ENCODE results near the gene CACNG4. TPM values are rescaled to one million over a fixed set of nuclear protein-coding genes. Genes with fewer than 3 reads are reported as not detected.

Gene CACNG4
- polyA plus RNA-seq, 1 experiment, result 0.06 TPM

GRCh38 chr17:66920435-66920834, 44.1 kb upstream of the CACNG4 start:
- Histone ChIP-seq H3K27me3 (ENCODE audit: control insufficient read depth, insufficient read depth, low read length) (peaks cover 11% of the 10 kb centered on the region), H3K4me3 (ENCODE audit: low read depth, low read length) (no peak overlapping the region), H3K36me3 (ENCODE audit: control insufficient read depth, insufficient read depth, low read length) (no peaks in the 10 kb centered on the region)
- DNase-seq (ENCODE audit: low read depth), result no peak
- TF ChIP-seq CTCF (IDR thresholded peaks at IDR 0.05; ENCODE audit: insufficient read depth, low read depth, low read length), result no peak
- ChIA-PET POLR2A (no interaction called here), CTCF (interaction anchor here (0.6 to 1.6 kb wide), 3 partner anchors 29 to 368 kb away, joined by 3 read pairs; no protein-coding TSS in a partner anchor)

GRCh38 chr17:66920950-66921349, 43.6 kb upstream of the CACNG4 start:
- H3K4me3 ChIP-seq (ENCODE audit: low read depth, low read length), result no peak overlapping the region
- no peaks in the 10 kb centered on the region for H3K36me3 ChIP-seq (ENCODE audit: control insufficient read depth, insufficient read depth, low read length)
- ChIA-PET POLR2A (no interaction called here), CTCF (interaction anchor here (1.6 kb wide), 1 partner anchor 30 kb away, joined by 3 read pairs; no protein-coding TSS in a partner anchor)
- TF ChIP-seq CTCF (IDR thresholded peaks at IDR 0.05; ENCODE audit: insufficient read depth, low read depth, low read length), result no peak
- peaks cover 10% of the 10 kb centered on the region for H3K27me3 ChIP-seq (ENCODE audit: control insufficient read depth, insufficient read depth, low read length)
- no peak for DNase-seq (ENCODE audit: low read depth)

- no peak for DNase-seq (ENCODE audit: low read depth)
- no peaks in the 10 kb centered on the region for H3K36me3 ChIP-seq (ENCODE audit: control insufficient read depth, insufficient read depth, low read length)
- POLR2A ChIA-PET, result no interaction called here
- peaks cover 13% of the 10 kb centered on the region for H3K27me3 ChIP-seq (ENCODE audit: control insufficient read depth, insufficient read depth, low read length)
- CTCF ChIA-PET, result no interaction called here
- no peak for TF ChIP-seq CTCF (IDR thresholded peaks at IDR 0.05; ENCODE audit: insufficient read depth, low read depth, low read length)
- H3K4me3 ChIP-seq (ENCODE audit: low read depth, low read length), result no peak overlapping the region
Measured at GRCh38 chr17:66923886-66924285, 40.6 kb upstream of the CACNG4 start.

- H3K4me3 ChIP-seq (ENCODE audit: low read depth, low read length), result no peak overlapping the region
- H3K36me3 ChIP-seq (ENCODE audit: control insufficient read depth, insufficient read depth, low read length), result no peaks in the 10 kb centered on the region
- ChIA-PET CTCF (no interaction called here), POLR2A (no interaction called here)
- TF ChIP-seq CTCF (IDR thresholded peaks at IDR 0.05; ENCODE audit: insufficient read depth, low read depth, low read length), result no peak
- no peak for DNase-seq (ENCODE audit: low read depth)
- peaks cover 8% of the 10 kb centered on the region for H3K27me3 ChIP-seq (ENCODE audit: control insufficient read depth, insufficient read depth, low read length)
Measured at GRCh38 chr17:66925811-66926500, 38.6 kb upstream of the CACNG4 start.

GRCh38 chr17:66928949-66929348, 35.6 kb upstream of the CACNG4 start:
- no peak overlapping the region for H3K4me3 ChIP-seq (ENCODE audit: low read depth, low read length)
- H3K36me3 ChIP-seq (ENCODE audit: control insufficient read depth, insufficient read depth, low read length), result no peaks in the 10 kb centered on the region
- ChIA-PET CTCF (no interaction called here), POLR2A (no interaction called here)
- H3K27me3 ChIP-seq (ENCODE audit: control insufficient read depth, insufficient read depth, low read length), result peaks cover 7% of the 10 kb centered on the region
- no peak for DNase-seq (ENCODE audit: low read depth)
- TF ChIP-seq CTCF (IDR thresholded peaks at IDR 0.05; ENCODE audit: insufficient read depth, low read depth, low read length), result no peak
